ENCODE data around the gene ZNF827.

ZNF827 gene

DNA sequence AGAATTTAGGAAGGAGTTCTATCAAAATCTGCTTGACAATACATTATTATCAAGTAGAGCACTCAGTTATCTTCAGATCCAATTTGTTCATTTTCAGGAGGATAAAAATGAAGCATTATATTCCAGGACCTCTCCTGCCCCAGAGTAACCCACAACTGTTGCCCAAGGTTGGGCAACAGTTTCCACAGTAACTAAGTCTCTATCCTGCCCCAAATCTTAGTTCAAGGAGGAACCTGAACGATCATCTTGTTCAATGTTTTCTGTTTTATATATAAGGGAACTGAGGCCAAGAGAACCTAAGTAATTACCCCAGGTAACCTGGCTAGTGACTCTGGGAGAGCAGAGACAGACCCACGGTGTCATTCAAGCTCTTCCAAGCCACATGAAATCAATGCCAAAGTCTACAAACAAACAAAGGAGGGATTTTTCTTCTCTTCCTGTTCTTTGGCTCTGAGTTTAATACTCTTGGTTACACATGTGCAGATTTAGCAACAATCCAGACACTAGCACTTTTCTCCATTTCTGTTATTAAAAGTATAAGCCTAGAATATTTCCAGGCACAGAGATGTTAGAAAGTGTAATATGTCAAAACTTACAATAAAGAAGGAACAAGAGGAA, 153.1 kb downstream of the ZNF827 start:
- DNase-seq = no peak

DNA sequence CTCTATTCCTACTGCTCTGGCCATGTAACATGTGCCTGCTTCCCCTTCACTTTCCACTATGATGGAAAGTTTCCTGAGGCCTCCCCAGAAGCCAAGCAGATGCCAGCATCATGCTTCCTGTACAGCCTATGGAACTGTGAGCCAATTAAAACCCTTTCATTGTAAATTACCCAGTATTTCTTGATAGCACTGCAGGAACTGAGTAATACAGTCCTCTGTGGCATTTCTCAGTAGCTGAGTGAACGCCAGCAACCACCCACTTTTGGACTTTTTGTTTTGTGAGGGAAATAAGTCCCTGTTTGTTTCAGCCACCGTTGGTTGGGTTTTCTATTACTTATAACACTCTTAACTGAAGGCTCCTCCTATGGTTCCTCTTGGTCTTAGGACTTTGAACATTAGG, 154.6 kb downstream of the ZNF827 start:
- no peak for DNase-seq

DNA sequence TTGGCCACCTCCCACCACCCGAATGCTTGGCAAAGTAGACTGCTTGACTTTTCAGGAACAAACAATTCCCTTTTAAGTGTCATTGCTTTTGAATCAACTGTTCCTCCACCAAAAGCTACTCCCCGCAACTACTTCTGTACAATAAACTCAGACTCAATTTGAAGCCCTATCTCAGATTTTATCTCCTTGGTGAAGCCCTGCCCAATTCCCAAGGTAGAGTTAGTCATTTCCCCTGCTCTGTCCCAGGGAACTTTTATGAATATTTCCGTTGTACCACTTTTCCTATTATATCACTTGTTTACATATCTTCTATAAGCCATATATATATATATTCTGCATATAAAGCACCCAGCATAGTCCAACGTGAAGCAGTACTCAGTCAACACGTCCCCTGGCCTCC, 155.9 kb downstream of the ZNF827 start:
- DNase-seq = no peak

DNA sequence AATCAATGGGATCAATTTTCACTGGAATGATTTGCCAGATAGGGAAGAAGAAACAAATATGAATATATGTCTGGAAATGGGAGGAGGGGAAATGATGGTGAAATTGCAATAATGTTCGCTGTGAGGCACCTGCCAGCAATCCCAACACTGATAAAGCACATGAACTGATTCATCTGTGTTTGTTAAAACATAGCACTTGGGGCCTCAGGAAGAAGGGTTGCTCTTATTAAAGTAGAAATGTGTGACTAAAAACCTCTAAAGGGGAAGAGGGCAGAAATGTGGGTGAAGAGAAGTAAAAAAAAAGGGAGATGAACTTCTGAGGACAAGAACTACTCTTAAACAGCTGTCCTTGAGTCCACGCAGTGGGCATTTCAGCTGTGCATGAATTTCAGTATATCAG, 157.3 kb downstream of the ZNF827 start:
- DNase-seq = no peak

DNA sequence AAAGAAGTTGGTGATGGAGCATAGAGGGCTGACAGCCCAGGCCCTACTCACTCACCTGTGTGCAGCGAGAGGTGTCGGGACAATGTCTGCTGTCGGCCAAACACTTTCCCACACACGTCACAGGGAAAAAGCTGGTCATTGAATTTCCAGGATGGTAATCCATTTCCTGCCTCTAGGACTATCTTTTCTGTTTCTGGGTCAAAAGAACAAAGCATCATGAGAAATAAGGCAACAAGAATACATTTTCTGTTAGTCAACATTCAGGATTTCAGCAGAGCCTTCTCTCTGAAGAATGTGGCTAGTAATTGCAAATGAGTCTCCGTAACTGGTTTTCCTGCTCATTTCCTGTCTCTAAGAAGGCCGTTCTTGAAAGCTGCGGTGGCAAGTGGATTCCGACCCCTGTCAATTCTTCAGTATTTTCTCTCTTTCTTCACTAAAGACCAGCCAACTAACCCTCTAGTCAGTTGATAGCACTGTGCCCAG, 159.3 kb downstream of the ZNF827 start:
- no peak for DNase-seq

DNA sequence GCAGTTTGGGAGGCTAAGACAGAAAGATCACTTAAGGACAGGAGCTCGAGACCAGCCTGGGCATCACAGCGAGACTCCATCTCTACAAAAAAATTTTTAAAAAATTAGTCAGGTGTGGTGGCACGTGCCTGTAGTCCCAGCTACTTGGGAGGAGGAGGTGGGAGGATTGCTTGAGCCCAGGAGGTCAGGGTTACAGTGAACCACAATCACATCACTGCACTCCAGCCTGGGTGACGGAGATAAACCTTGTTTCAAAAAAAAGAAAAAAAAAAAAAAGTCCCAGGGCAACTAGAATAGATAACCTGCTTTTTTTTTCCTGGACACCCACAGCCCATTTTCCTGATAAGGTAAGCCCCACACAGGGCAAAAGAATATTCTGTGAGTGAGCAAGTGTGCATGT, 162.4 kb downstream of the ZNF827 start:
- no peak for DNase-seq

DNA sequence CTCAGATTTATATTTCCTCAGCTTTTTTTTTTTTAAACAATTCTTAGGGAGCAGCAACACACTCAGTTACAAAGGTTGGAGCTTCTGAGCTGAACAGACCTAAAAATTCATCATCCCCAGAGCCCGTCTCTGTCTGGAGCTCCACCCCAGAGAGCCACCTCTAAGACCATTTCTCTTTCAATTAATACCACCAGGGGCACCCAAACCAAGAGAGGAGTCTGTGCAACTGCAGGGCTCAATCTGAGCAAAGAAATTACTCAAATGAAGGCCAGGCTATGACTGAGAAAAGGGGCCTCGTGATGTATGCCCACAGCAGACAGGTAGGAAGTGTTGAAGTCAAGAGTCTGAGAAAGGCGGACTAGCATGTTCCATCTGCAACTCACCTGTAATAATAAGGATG, 163.2 kb downstream of the ZNF827 start:
- DNase-seq = no peak

DNA sequence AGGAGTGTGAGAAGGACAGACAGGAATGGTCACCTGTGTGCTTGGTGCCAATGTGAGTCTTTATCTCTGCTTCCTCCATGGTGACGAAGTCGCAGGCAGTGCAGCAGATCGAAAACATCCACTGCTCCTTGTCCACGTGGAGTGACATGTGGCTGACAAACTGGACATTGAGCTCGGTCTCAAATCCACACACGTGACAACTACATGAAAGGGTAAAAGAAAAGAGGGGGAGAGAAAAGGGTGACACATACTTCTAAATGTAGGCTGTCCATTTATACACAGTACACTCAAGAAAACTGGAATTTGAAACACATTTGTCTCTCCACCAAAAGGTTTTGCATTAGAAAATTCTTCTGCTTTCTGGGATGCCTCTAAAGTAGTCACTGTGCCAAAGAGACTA, 164.2 kb downstream of the ZNF827 start:
- DNase-seq = no peak

DNA sequence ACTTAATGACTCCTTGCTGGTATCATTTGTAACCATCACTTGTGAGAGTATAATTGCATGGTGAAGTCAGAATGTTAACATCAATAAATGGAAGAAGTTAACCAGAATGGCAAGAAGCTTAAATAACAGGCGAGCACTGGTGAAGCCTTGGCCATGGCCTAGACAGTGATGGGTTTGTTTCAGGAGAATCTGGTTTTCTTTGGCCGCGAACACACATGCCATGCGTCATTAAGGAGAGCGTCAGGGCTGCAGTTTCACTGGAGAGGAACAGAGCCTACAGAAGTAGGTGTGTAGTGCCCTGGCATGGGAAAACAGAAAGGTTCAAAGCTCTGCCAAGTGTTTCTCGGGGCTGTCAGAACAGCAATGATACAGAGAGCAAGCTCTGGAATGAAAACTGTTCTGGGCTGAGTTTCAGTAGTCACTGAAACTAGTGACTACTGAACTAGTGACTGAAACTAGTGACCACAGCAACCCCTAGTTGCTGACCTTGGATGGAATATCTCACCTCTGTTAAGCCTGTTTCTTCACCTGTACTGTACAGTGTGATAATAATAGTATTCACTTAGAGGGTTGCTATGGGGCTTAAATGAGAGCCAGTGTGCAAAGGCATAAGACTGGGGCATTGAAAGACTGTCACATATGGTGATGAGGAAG, 164.9 kb downstream of the ZNF827 start:
- no peak for DNase-seq

DNA sequence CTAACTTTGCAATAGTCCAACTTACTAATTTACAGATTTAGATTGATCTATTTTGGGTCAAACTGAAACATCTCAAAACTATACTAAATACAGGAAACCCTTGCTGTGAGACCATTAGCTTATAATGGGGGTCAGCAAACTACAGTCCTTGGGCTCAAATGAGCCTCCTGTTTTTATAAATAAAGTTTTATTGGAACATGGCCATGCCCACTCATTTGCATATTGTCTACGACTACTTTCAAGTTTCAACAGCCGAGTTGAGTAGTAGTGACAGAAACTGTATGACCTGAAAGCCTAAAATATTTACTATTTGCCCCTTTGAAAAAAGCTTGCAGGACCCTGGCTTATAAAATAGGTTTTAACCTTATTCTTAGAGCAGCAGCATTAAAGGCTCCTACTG, 166.3 kb downstream of the ZNF827 start:
- DNase-seq = no peak

DNA sequence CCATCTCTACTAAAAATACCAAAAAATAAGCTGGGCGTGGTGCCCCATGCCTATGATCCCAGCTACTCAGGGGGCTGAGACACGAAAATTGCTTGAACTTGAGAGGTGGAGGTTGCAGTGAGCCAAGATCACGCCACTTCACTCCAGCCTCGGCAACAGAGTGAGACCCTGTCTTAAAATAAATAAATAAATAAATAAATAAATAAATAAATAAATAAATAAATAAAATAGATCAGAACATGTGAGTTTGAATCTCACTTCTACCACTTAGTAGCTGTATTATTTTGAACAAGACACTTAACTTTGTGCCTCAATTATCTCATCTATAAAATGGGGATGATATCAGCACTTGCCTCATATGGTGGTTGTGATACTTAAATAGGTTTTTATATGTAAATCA, 168.5 kb downstream of the ZNF827 start:
- no peak for DNase-seq

DNA sequence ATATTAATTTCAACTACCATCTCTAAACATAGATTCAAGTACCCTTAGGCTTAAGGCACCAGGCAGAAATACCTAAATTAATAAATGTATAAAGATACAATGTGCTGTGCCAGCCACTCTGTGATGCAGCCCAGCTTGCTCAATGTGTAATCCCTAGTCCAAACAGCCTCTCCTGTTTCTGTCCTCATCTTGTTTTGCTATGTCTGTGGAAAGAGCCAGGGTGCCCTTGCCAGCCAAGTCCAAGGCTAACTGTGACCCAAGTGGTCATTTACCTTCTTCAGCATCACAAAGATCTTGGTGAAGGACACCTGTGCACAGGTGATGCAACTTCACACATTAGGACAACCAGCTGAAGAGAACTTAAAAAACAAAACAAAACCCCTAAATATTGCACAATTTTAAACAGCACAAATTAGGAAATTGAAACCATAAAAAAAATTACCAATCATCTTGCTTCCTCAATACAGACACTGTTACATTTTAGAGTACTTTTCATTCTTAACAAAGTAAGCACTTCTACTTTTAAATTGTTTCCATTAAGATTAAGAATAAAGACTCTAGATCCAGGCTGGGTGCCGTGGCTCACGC, 169.1 kb downstream of the ZNF827 start:
- no peak for DNase-seq

DNA sequence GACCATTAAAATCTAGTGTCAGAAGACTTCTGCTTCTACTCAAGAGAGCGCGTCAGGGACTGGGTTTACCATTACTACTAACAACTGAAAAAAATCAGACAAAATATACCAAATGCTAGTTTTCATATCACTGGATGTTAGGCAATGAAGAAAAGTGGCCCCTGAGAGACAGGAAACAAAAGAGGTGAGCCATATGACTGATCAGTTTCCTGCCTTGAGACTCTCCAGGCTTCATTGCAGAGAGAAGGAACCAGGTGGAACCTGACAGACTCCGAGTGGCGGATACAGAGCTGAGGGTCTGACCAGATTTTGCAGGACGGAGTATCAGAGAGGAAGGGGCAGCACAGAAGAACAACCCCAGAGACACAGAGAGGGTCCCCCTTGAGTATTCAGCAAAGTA, 172.3 kb downstream of the ZNF827 start:
- DNase-seq = no peak

DNA sequence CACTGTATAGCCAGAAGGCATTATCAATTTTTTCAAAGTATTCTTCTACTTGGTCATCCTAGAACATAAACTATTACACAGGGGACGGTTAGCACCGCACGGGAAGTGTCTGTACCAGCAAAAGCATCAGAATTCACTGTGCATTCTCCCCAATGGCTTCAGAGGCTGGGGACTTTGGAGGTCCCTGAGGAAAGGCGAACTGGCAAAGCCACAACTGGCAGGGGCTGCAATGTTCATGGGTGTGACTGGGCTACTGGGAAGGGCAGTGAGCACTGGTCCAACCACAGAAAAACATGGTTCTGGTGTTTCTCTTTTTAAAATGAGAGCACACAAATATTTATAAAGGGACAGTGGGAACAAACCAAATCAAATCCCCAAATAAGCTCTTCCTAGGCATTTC, 175.2 kb downstream of the ZNF827 start:
- DNase-seq = no peak

DNA sequence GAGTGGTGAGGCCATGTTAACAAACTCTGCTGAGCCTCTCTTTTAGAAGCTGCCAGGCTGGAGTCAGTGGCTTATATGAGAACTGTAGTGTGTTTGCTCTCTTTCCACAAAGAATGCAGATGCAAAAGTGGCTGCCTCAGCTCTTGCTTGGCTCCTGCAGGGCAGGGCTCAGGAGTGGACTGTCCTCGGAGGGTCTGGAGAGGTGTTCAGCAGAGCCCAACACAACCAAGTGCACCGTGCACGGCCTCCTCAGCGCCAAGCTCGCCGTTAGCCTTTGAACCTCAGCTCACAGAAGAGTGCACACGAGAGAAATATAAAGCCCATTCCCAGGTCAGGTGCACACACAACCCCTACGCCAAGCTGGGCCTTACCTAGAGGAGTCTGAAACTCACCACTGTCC, 175.9 kb downstream of the ZNF827 start:
- DNase-seq = no peak

DNA sequence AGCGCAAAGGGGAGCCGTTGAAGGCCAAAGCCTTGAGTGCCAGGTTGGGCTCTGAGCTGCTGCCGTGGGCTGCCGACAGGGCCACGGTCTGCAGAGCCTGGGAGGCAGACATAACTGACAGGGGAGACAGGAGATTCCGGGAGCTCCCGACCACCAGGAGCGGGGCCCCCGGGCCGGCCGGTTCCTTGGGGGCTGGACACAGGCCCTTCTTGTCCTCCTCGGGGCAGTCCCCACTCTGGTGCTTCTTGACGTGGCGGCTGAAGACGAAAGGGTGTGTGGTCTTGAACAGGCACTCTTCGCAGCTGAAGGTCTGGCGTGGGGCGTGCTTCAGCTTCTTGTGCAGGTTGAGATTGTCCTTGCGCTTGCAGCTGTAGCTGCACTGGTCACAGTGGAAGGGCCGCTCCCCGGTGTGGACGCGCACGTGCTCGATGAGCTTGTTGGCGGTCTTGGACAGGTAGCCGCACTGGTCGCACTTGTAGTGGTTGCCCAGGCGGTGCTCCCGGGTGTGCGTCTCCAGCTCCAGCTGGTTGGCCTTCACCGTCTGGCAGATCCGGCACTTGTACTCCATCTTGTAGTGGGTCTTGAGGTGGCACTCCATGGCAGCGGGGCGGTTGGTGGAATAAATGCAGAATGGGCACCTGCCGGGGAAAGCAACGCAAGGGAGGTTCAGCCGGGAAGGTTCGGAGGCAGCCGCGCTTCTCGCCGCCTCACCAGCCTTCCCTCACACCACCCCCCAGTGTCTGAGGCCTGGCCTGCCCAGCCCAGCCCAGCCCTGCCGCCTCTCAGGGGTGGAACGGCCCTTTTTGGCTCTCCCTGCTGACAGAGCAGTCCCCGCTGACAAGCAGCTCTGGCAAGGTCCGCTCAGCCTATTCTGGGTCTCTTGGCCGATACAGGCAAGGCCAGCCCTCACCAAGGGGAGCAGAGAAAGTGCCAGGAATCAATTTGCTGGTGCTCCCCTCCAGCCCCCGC, 177.4 kb downstream of the ZNF827 start:
- DNase-seq = no peak

DNA sequence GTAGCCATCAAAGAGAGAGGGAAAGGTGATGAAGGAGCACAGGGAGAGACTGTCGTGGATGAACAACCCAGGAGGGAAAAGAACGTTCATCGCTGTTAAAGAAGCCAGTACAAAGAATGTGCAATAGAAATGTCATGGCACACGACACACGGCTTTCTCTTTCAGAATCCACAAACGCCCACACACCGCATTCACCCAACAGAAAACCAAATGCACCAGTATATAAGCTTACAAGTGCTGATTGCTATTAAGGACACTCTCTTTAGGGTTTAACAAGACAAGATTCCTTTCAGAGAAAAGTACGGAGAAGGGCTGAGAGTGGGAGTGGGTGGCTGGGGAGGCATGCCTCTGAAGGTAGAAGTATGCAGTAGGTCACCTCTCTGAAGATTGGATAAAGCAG, 178.4 kb downstream of the ZNF827 start:
- no peak for DNase-seq

DNA sequence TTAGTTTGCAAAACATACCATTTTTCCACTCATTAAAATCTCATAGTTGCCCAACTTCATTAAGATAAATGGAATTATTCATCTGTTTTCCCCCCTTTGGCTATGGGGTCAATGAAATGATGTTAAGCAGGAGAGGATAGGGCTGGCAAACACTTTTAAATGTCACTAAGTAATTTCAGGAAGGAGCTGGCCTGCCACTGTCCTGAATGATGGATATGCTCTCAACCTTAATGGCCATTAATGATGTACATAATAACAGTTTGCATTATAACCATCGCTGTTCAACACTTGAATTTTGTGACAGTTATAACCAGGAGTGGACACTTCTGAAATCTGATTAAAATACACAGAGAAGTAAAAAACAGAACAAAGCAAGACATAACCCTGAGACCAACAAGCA, 181.4 kb downstream of the ZNF827 start:
- DNase-seq = no peak

DNA sequence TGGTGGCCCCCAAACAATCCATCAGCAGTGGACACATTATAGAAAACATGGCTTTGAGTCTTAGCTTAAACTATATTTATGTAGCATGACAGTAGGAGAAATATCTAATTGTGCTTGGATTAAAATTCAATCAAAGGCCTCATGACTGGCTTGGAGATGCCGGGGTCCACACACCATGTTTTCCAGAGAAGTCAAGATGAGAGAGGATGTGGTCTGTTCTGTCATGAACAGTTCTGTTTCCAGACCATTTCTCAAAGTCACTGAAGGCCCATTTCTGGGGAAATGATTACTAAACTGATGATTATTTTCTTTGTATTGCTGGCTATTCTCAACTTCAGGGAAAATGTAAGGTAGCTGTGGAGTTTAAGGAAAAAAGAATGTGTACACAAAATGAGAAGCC, 182.4 kb downstream of the ZNF827 start:
- no peak for DNase-seq

DNA sequence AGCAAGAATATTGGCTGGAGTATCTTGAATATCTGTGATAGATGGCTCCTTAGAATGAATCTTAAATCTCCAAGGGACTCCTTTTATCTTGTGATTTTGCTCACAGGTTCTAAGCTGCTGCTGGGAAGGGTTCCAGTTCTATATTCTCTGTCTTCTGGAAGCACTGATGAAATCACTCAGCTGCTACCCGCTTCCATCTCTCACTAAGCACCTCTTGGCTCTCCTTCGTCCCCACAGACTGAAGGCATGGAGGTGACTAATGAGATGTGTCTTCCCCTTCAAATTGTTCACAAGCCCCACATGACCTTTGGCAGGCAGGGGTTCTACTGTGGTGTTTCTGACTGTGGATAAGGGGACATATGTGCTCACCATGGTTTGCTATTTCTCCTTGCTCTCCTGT, 182.8 kb downstream of the ZNF827 start:
- no peak for DNase-seq

DNA sequence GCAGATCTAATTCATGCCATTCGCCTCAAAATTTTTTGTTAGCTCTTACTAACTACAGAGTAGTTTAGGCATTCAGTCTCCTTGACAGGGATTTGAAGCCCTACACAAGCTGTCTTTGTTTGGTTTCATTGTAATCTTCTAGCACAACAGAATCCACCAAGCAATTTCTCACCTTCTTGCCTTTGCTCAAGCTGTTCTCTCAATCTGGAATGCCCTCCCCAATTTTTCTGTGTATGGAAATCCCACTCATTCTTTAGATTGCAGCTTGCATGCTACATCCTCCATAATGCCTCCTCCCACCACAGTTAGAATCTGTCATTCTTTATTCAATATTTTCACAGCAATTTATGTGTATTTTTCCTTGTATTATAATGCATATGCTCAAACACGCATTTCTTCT, 195.0 kb downstream of the ZNF827 start:
- no peak for DNase-seq

DNA sequence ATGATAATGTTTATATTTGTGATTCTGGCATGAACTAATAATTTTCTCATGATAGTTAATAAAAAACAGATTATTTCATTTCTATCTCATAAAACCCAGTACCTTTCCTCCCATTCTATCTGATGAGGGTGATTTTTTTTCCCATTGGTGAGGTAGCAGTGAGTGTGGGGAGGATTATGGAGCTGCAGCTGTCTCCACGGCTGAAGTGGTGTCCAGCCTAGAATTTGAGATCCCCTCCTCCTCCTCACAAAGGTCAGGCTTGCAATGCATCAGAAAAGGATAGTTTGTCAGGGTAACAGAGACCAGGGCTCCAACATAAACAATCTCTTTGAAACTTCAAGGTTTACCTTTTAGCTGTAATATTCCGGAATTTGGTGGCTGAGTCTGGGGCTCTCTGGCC, 197.8 kb downstream of the ZNF827 start:
- no peak for DNase-seq

DNA sequence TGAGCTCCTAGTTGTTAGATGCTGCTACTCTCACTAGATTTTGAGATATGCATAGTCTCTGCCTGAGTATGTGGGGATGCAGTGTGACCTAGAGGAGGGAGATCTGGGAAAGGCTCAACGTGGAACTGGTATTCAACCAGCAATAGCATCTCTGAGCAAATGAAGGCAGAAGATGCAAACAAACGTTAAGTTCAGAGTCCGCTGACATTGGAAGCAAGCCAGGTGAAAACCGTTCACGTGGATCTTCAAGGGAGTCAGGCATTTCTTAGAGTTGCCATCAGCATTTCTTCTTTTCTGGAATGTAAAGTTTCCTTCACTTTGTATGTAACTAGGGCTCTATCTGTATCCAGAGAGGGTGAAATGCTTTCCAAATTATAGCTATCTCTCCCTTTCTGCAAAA, 198.8 kb downstream of the ZNF827 start:
- DNase-seq = no peak

Measured in NCI-H2107 (cell line).